Effector CD4-positive, alpha-beta T cell (primary cell): ENCODE results near the gene SORBS1.

Source experiments
- DNase-seq: peaks from one replicate; pipeline ENCODE4 v3.0.0-alpha.2; 2020

SORBS1 gene

GRCh38 chr10:95565336-95565735 is 4.2 kb upstream of the SORBS1 start:
- no peak for DNase-seq

GRCh38 chr10:95564291-95564690 is 3.1 kb upstream of the SORBS1 start:
- DNase-seq = no peak

GRCh38 chr10:95562341-95562965 is 1.3 kb upstream of the SORBS1 start:
- no peak for DNase-seq

- no peak for DNase-seq
Observed at GRCh38 chr10:95561864-95562177, 650 bp upstream of the SORBS1 start.

GRCh38 chr10:95560278-95561176 is 644 bp downstream of the SORBS1 start:
- DNase-seq = peak; percentile 38

- no peak for DNase-seq
Observed at GRCh38 chr10:95559896-95560277, 1.3 kb downstream of the SORBS1 start.

- DNase-seq = no peak
Observed at GRCh38 chr10:95559471-95559870, 1.7 kb downstream of the SORBS1 start.

GRCh38 chr10:95558593-95559320 is 2.4 kb downstream of the SORBS1 start:
- no peak for DNase-seq

GRCh38 chr10:95556994-95557767 is 4.0 kb downstream of the SORBS1 start:
- DNase-seq = no peak

- no peak for DNase-seq
Observed at GRCh38 chr10:95553674-95554073, 7.5 kb downstream of the SORBS1 start.

GRCh38 chr10:95552679-95553342 is 8.4 kb downstream of the SORBS1 start:
- DNase-seq = no peak

GRCh38 chr10:95550073-95550672 is 11.0 kb downstream of the SORBS1 start:
- no peak for DNase-seq

GRCh38 chr10:95547791-95548435 is 13.3 kb downstream of the SORBS1 start:
- DNase-seq = no peak

GRCh38 chr10:95547197-95547596 is 14.0 kb downstream of the SORBS1 start:
- no peak for DNase-seq

- DNase-seq = no peak
Observed at GRCh38 chr10:95545981-95546380, 15.2 kb downstream of the SORBS1 start.

GRCh38 chr10:95544783-95545500 is 16.2 kb downstream of the SORBS1 start:
- DNase-seq = no peak

GRCh38 chr10:95543459-95543858 is 17.7 kb downstream of the SORBS1 start:
- DNase-seq = no peak

- DNase-seq = no peak
Observed at GRCh38 chr10:95542761-95543160, 18.4 kb downstream of the SORBS1 start.

- DNase-seq = no peak
Observed at GRCh38 chr10:95542330-95542729, 18.8 kb downstream of the SORBS1 start.

GRCh38 chr10:95540514-95541052 is 20.6 kb downstream of the SORBS1 start:
- no peak for DNase-seq
